HepG2 (cell line): ENCODE measurements around the gene DENND5B. TPM values are rescaled to one million over a fixed set of nuclear protein-coding genes. Genes with fewer than 3 reads are reported as not detected.

Experiments used
- EHMT2 ChIP-seq: fragments of 200-600 bp; sonication (generic); IDR thresholded peaks from 2 replicates; pipeline ENCODE4 v1.7.0; 2017; ENCODE audit warnings: antibody characterized with exemption, low read depth, low read length, borderline replicate concordance
- GATAD2A ChIP-seq: IDR thresholded peaks from 2 replicates; pipeline ENCODE4 v1.6.1; 2016
- HDAC1 ChIP-seq: sonication (generic); formaldehyde crosslinking; IDR thresholded peaks from 2 replicates; pipeline ENCODE4 v1.5.1; 2020; ENCODE audit warnings: mild to moderate bottlenecking, missing genetic modification reagents
- HOMEZ ChIP-seq: IDR thresholded peaks from 2 replicates; pipeline ENCODE4 v1.6.1; 2016; ENCODE audit warnings: low read depth
- KAT7 ChIP-seq: IDR thresholded peaks from 2 replicates; pipeline ENCODE4 v1.6.1; 2018; ENCODE audit warnings: borderline replicate concordance, missing compliant biosample characterization
- KLF15 ChIP-seq: sonication (generic); formaldehyde crosslinking; IDR thresholded peaks from 2 replicates; pipeline ENCODE4 v1.8.1; 2023; ENCODE audit warnings: borderline replicate concordance, mild to moderate bottlenecking, inconsistent platforms, missing genetic modification reagents, mixed read lengths
- MEF2D ChIP-seq: sonication (generic); formaldehyde crosslinking; IDR thresholded peaks from 2 replicates; pipeline ENCODE4 v1.5.1; 2020; ENCODE audit warnings: mild to moderate bottlenecking, missing genetic modification reagents
- NFYB ChIP-seq: sonication (generic); formaldehyde crosslinking; IDR thresholded peaks from 2 replicates; pipeline ENCODE4 v1.4.0; 2020; ENCODE audit warnings: missing genetic modification reagents
- POLR2AphosphoS5 ChIP-seq: IDR thresholded peaks from 2 replicates; pipeline ENCODE4 v1.6.1; 2012; ENCODE audit warnings: low read depth, low read length
- REPIN1 ChIP-seq: sonication (generic); formaldehyde crosslinking; IDR thresholded peaks from 2 replicates; pipeline ENCODE4 v1.8.0; 2022; ENCODE audit warnings: missing genetic modification reagents, low read depth, mild to moderate bottlenecking, borderline replicate concordance
- SKI ChIP-seq: fragments of 450-650 bp; IDR thresholded peaks from one replicate; pipeline ENCODE4 v1.6.1; 2018; ENCODE audit warnings: mild to moderate bottlenecking; ENCODE audit not compliant: partially characterized antibody
- ZBTB21 ChIP-seq: sonication (generic); formaldehyde crosslinking; IDR thresholded peaks from 2 replicates; pipeline ENCODE4 v1.4.0; 2020; ENCODE audit warnings: missing genetic modification reagents
- ZNF10 ChIP-seq: sonication (generic); formaldehyde crosslinking; IDR thresholded peaks from 2 replicates; pipeline ENCODE4 v1.4.0; 2020; ENCODE audit warnings: mild to moderate bottlenecking, low read depth, missing genetic modification reagents, borderline replicate concordance
- ZNF234 ChIP-seq: sonication (generic); formaldehyde crosslinking; conservative IDR thresholded peaks from 2 replicates; pipeline ENCODE4 v1.5.1; 2020; ENCODE audit warnings: mild to moderate bottlenecking, missing genetic modification reagents
- ZNF296 ChIP-seq: sonication (generic); formaldehyde crosslinking; conservative IDR thresholded peaks from 2 replicates; pipeline ENCODE4 v1.5.0; 2020; ENCODE audit warnings: mild to moderate bottlenecking, missing genetic modification reagents
- ZNF318 ChIP-seq: sonication (generic); formaldehyde crosslinking; IDR thresholded peaks from 2 replicates; pipeline ENCODE4 v1.4.0; 2020; ENCODE audit warnings: mild to moderate bottlenecking, missing genetic modification reagents
- ZNF563 ChIP-seq: sonication (generic); formaldehyde crosslinking; IDR thresholded peaks from 2 replicates; pipeline ENCODE4 v1.8.0; 2022; ENCODE audit warnings: mild to moderate bottlenecking, moderate library complexity, missing genetic modification reagents
- ZNF704 ChIP-seq: sonication (generic); formaldehyde crosslinking; IDR thresholded peaks from 2 replicates; pipeline ENCODE4 v1.8.1; 2023; ENCODE audit warnings: mild to moderate bottlenecking, inconsistent platforms, moderate library complexity, missing genetic modification reagents, borderline replicate concordance
- ZSCAN29 ChIP-seq: sonication (generic); formaldehyde crosslinking; conservative IDR thresholded peaks from 2 replicates; pipeline ENCODE4 v1.4.0; 2020; ENCODE audit warnings: mild to moderate bottlenecking, missing genetic modification reagents
- polyA plus RNA-seq, 8 experiments: library from polyadenylated mRNA; depleted of rRNA in 3 of 8; stranded (reverse) in 7 of 8; unstranded in 1 of 8; fragments of >200 nt; fragmentation: Illumina TruSeq in 4 of 8; extraction: Trizol in 4 of 8; gene quantifications; 2 replicates each; pipeline versions ENCODE4 v1.2.1 to v1.2.3, GENCODE V29; 2011 to 2016; ENCODE audit warnings: low read depth in 4 of 8, missing spikeins in 1 of 8, mixed read lengths in 1 of 8; ENCODE audit not compliant: insufficient read depth in 1 of 8
- total RNA-seq, 5 experiments: library from RNA; depleted of rRNA; stranded (reverse); fragments of >200 nt; fragmentation: Illumina TruSeq; extraction: Trizol; gene quantifications; 2 replicates each; pipeline ENCODE4 v1.2.3, GENCODE V29; 2016; ENCODE audit warnings: low read depth in 1 of 5

The DENND5B gene
- total and polyA plus RNA-seq, 2 of the 13 experiments (the other 11 are each of a cell fraction or from before 2014, with no cell fraction given), result 14.7 to 18.7 TPM

GRCh38 chr12:31589904-31590641, 863 bp downstream of the DENND5B start (continued):
- TF ChIP-seq ZSCAN29 (CRISPR knock-in tag) (peak; percentile 100), ZNF296 (CRISPR knock-in tag) (no peak), ZNF234 (CRISPR knock-in tag) (peak; percentile 86), HOMEZ (CRISPR knock-in tag) (peak; percentile 64; the same call in 1 of the 2 replicates), ZBTB21 (CRISPR knock-in tag) (no peak), ZNF704 (CRISPR knock-in tag) (peak; percentile 68; the same call in 1 of the 2 replicates), KLF15 (CRISPR knock-in tag) (peak; percentile 53; the same call in 1 of the 2 replicates), ZNF10 (CRISPR knock-in tag) (no peak), EHMT2 (0 out of 2 replicates have a peak, but pooled peaks have one; percentile 28), SKI (peak; percentile 88), HDAC1 (CRISPR knock-in tag) (peak; percentile 90), POLR2AphosphoS5 (peak; percentile 64), ZNF563 (CRISPR knock-in tag) (peak; percentile 47; the same call in 1 of the 2 replicates), GATAD2A (peak; percentile 56), MEF2D (0 out of 2 replicates have a peak, but pooled peaks have one; percentile 20), KAT7 (CRISPR knock-in tag) (peak; percentile 82), REPIN1 (CRISPR knock-in tag) (peak; percentile 88), ZNF318 (CRISPR knock-in tag) (peak; percentile 76; the same call in 1 of the 2 replicates), NFYB (0 out of 2 replicates have a peak, but pooled peaks have one; percentile 9)
